Loucy (cell line): ENCODE results near the gene PIK3R1.
"Not testable (repeated sequence)": the region's sequence is repeated elsewhere in the genome, so short reads cannot be mapped to it uniquely, and the experiment has no call there.

Experiments
- H2AFZ ChIP-seq: fragments of 200-600 bp; sonication (generic); 2 replicates; pipeline ENCODE4 v1.6.0; 2016; ENCODE audit warnings: antibody characterized with exemption, mild to moderate bottlenecking, low read length, moderate library complexity
- H3F3A ChIP-seq: fragments of 200-600 bp; 2 replicates; pipeline ENCODE4 v1.6.0; 2016; ENCODE audit warnings: antibody characterized with exemption, low read depth, mild to moderate bottlenecking
- H3K27me3 ChIP-seq: fragments of 200-600 bp; sonication (generic); 2 replicates; pipeline ENCODE4 v1.6.1; 2014; ENCODE audit warnings: low read length, mild to moderate bottlenecking; ENCODE audit not compliant: insufficient read depth, poor library complexity, severe bottlenecking
- H3K36me3 ChIP-seq: fragments of 200-600 bp; sonication (generic); 2 replicates; pipeline ENCODE4 v1.6.1; 2016; ENCODE audit warnings: low read length; ENCODE audit not compliant: insufficient read depth
- H3K4me1 ChIP-seq: fragments of 200-600 bp; sonication (generic); 2 replicates; pipeline ENCODE4 v1.5.1; 2014; ENCODE audit warnings: low read length, mild to moderate bottlenecking; ENCODE audit not compliant: insufficient read depth, poor library complexity, severe bottlenecking
- H3K4me2 ChIP-seq: fragments of 200-600 bp; sonication (generic); 2 replicates; pipeline ENCODE4 v1.6.0; 2014; ENCODE audit warnings: antibody characterized with exemption, low read length, low read depth, mild to moderate bottlenecking; ENCODE audit not compliant: poor library complexity, severe bottlenecking
- H3K4me3 ChIP-seq: fragments of 200-600 bp; sonication (generic); 2 replicates; pipeline ENCODE4 v1.5.1; 2014; ENCODE audit warnings: low read length, mild to moderate bottlenecking, mixed read lengths; ENCODE audit not compliant: poor library complexity, severe bottlenecking
- H3K79me2 ChIP-seq: fragments of 200-600 bp; sonication (generic); 2 replicates; pipeline ENCODE4 v1.6.1; 2014; ENCODE audit warnings: low read length; ENCODE audit not compliant: insufficient read depth
- H3K9ac ChIP-seq: fragments of 200-600 bp; sonication (generic); 2 replicates; pipeline ENCODE4 v1.6.0; 2014; ENCODE audit warnings: mild to moderate bottlenecking, low read depth, low read length, moderate library complexity; ENCODE audit not compliant: poor library complexity, severe bottlenecking
- H3K9me2 ChIP-seq: fragments of 200-600 bp; sonication (generic); replicated peaks from 2 replicates; pipeline ENCODE4 v1.6.1; 2016; ENCODE audit warnings: low read depth, low read length, mixed read lengths
- H3K9me3 ChIP-seq: fragments of 200-600 bp; sonication (generic); 2 replicates; pipeline ENCODE4 v1.6.1; 2014; ENCODE audit warnings: mild to moderate bottlenecking, antibody characterized with exemption, low read length, low read depth; ENCODE audit not compliant: insufficient read depth
- H4K20me1 ChIP-seq: fragments of 200-600 bp; sonication (generic); 2 replicates; pipeline ENCODE4 v1.6.0; 2014; ENCODE audit warnings: antibody characterized with exemption, low read length, mild to moderate bottlenecking; ENCODE audit not compliant: insufficient read depth, poor library complexity, severe bottlenecking
- CTCF ChIP-seq: fragments of 200-600 bp; sonication (generic); conservative IDR thresholded peaks from 2 replicates; pipeline ENCODE4 v1.5.1; 2014; ENCODE audit warnings: mild to moderate bottlenecking, antibody characterized with exemption, low read length
- EZH2phosphoT487 ChIP-seq: fragments of 200-600 bp; IDR thresholded peaks from 2 replicates; pipeline ENCODE4 v1.6.1; 2018; ENCODE audit warnings: antibody characterized with exemption, mild to moderate bottlenecking, moderate library complexity, borderline replicate concordance

The PIK3R1 gene

GRCh38 chr5:68200288-68200687 lies 15.3 kb upstream of the PIK3R1 start:
- H3K4me1 ChIP-seq, result no peaks in the 10 kb centered on the region
- H4K20me1 ChIP-seq, result no peaks in the 10 kb centered on the region
- H3F3A ChIP-seq, result no peaks in the 10 kb centered on the region
- H3K4me3 ChIP-seq, result no peak overlapping the region
- no peak overlapping the region for H3K4me2 ChIP-seq
- H3K79me2 ChIP-seq, result no peaks in the 10 kb centered on the region
- H3K27me3 ChIP-seq, result no peaks in the 10 kb centered on the region
- TF ChIP-seq EZH2phosphoT487 (no peak), CTCF (no peak)
- no peaks in the 10 kb centered on the region for H3K36me3 ChIP-seq
- no peaks in the 10 kb centered on the region for H3K9me3 ChIP-seq
- H2AFZ ChIP-seq, result peak overlapping the region; percentile 64; the same call in 1 of the 2 replicates
- H3K9ac ChIP-seq, result no peak overlapping the region
- no peaks in the 10 kb centered on the region for H3K9me2 ChIP-seq

GRCh38 chr5:68210654-68211053 lies 4.9 kb upstream of the PIK3R1 start:
- not testable (repeated sequence) for H3K9ac ChIP-seq, H3K4me2 ChIP-seq, H4K20me1 ChIP-seq, H3K4me3 ChIP-seq, H3K36me3 ChIP-seq, H2AFZ ChIP-seq, H3K27me3 ChIP-seq, H3K79me2 ChIP-seq, H3K9me2 ChIP-seq, H3K4me1 ChIP-seq, H3F3A ChIP-seq
- H3K9me3 ChIP-seq, result peaks cover 11% of the 10 kb centered on the region

GRCh38 chr5:68214482-68215207 lies 911 bp upstream of the PIK3R1 start:
- H3K9me2 ChIP-seq, result no peaks in the 10 kb centered on the region
- H3K9ac ChIP-seq, result peak overlapping the region; percentile 91
- peaks cover 34% of the 10 kb centered on the region for H3K4me1 ChIP-seq
- H3K79me2 ChIP-seq, result peaks cover 45% of the 10 kb centered on the region
- H3K4me3 ChIP-seq, result peak overlapping the region; percentile 81
- H3K36me3 ChIP-seq, result no peaks in the 10 kb centered on the region
- no peaks in the 10 kb centered on the region for H3K27me3 ChIP-seq
- H3K9me3 ChIP-seq, result peaks cover 11% of the 10 kb centered on the region
- peak overlapping the region; percentile 57 for H2AFZ ChIP-seq
- H3F3A ChIP-seq, result 0 out of 2 replicates have a peak, but pooled peaks cover 5% of the 10 kb centered on the region
- peaks cover 36% of the 10 kb centered on the region for H4K20me1 ChIP-seq
- peak overlapping the region; percentile 76 for H3K4me2 ChIP-seq
- TF ChIP-seq EZH2phosphoT487, result no peak
- TF ChIP-seq CTCF, result no peak

- no peaks in the 10 kb centered on the region for H3K27me3 ChIP-seq
- H3K4me1 ChIP-seq, result peaks cover 45% of the 10 kb centered on the region
- H3K36me3 ChIP-seq, result no peaks in the 10 kb centered on the region; the same call in 1 of the 2 replicates
- H3K9ac ChIP-seq, result peak overlapping the region; percentile 91
- peaks cover 57% of the 10 kb centered on the region for H3K79me2 ChIP-seq
- H4K20me1 ChIP-seq, result peaks cover 48% of the 10 kb centered on the region
- peak overlapping the region; percentile 81 for H3K4me3 ChIP-seq
- peak overlapping the region; percentile 98 for H3K4me2 ChIP-seq
- H3K9me2 ChIP-seq, result no peaks in the 10 kb centered on the region
- TF ChIP-seq EZH2phosphoT487 (no peak), CTCF (no peak)
- 0 out of 2 replicates have a peak, but pooled peaks cover 5% of the 10 kb centered on the region for H3F3A ChIP-seq
- H2AFZ ChIP-seq, result peak overlapping the region; percentile 66
- peaks cover 5% of the 10 kb centered on the region for H3K9me3 ChIP-seq
These were observed 315 bp downstream of the PIK3R1 start for GRCh38 chr5:68215898-68216244.
